CD8-positive, alpha-beta memory T cell (primary cell): ENCODE results near the gene SELENOK. TPM values are rescaled to one million over a fixed set of nuclear protein-coding genes. Genes with fewer than 3 reads are reported as not detected.

Experiments
- CTCF ChIA-PET: fragments of 350-600 bp; sonication (Branson Sonifier 250); formaldehyde crosslinking; loops from one replicate; lab custom pipeline; 2021; ENCODE audit warnings: antibody characterized with exemption; lab: Charles Lee
- POLR2A ChIA-PET: fragments of 350-600 bp; sonication (Branson Sonifier 250); formaldehyde crosslinking; loops from one replicate; lab custom pipeline; 2021; ENCODE audit warnings: antibody characterized with exemption; lab: Charles Lee
- DNase-seq, 5 donors: peaks; one replicate each; pipeline versions ENCODE4 v3.0.0 to v3.0.0-alpha.2; 2020 to 2022; ENCODE audit warnings: mixed read lengths in 1 of 5
- H3K27ac ChIP-seq: one replicate; pipeline ENCODE4 v1.7.0; 2013; ENCODE audit warnings: low read depth, mild to moderate bottlenecking, low read length, moderate library complexity
- H3K27me3 ChIP-seq: 2 replicates; pipeline ENCODE4 v1.7.0; 2013; ENCODE audit warnings: low read length, mild to moderate bottlenecking; ENCODE audit not compliant: insufficient read depth, poor library complexity, severe bottlenecking
- H3K36me3 ChIP-seq: 2 replicates; pipeline ENCODE4 v1.7.0; 2013; ENCODE audit warnings: mild to moderate bottlenecking, low read length, moderate library complexity; ENCODE audit not compliant: insufficient read depth
- H3K4me1 ChIP-seq: 2 replicates; pipeline ENCODE4 v1.7.0; 2013; ENCODE audit warnings: mild to moderate bottlenecking, low read length, moderate library complexity; ENCODE audit not compliant: insufficient read depth
- H3K4me3 ChIP-seq: 2 replicates; pipeline ENCODE4 v1.7.0; 2013; ENCODE audit warnings: mild to moderate bottlenecking, low read length
- H3K9me3 ChIP-seq: 2 replicates; pipeline ENCODE4 v1.7.0; 2013; ENCODE audit warnings: mild to moderate bottlenecking, low read length
- H3K27ac Mint-ChIP-seq, 8 donors: one replicate each; pipeline ENCODE4 v1.8.0; 2020 to 2021; ENCODE audit warnings: mixed read lengths in 8 of 8, mild to moderate bottlenecking in 6 of 8, inconsistent platforms in 3 of 8, moderate library complexity in 3 of 8
- H3K27me3 Mint-ChIP-seq, 2 donors: one replicate each; pipeline ENCODE4 v1.8.0; 2020 to 2021; ENCODE audit warnings: mixed read lengths in 2 of 2, mild to moderate bottlenecking in 1 of 2, moderate library complexity in 1 of 2
- H3K36me3 Mint-ChIP-seq, 3 donors: one replicate each; pipeline ENCODE4 v1.8.0; 2020 to 2021; ENCODE audit warnings: mixed read lengths in 3 of 3, inconsistent platforms in 1 of 3, mild to moderate bottlenecking in 1 of 3
- H3K4me1 Mint-ChIP-seq, 3 donors: one replicate each; pipeline ENCODE4 v1.8.0; 2020 to 2021; ENCODE audit warnings: mixed read lengths in 3 of 3, inconsistent platforms in 1 of 3, mild to moderate bottlenecking in 1 of 3
- H3K4me3 Mint-ChIP-seq, 7 donors: one replicate each; pipeline ENCODE4 v1.8.0; 2020 to 2021; ENCODE audit warnings: mixed read lengths in 7 of 7, mild to moderate bottlenecking in 6 of 7, moderate library complexity in 4 of 7, inconsistent platforms in 2 of 7
- H3K9me3 Mint-ChIP-seq, 5 donors: one replicate each; pipeline ENCODE4 v1.8.0; 2020 to 2022; ENCODE audit warnings: mixed read lengths in 5 of 5, mild to moderate bottlenecking in 3 of 5, moderate library complexity in 2 of 5, inconsistent platforms in 1 of 5
- polyA plus RNA-seq: library from polyadenylated mRNA; unstranded; fragments of 300-500 nt; fragmentation: Illumina TruSeq; gene quantifications from one replicate; pipeline ENCODE4 v1.2.3, GENCODE V29; 2021
- total RNA-seq, 2 experiments: library from RNA; stranded (reverse); gene quantifications; one replicate each; pipeline ENCODE4 v1.2.3, GENCODE V29; 2021

The SELENOK gene
- total and polyA plus RNA-seq, 3 experiments from 2014 or later = 50.5 to 157 (median 58.0) TPM

- H3K36me3 ChIP-seq = peaks cover 35% of the 10 kb centered on the region
Observed at GRCh38 chr3:53881691-53882593, 9.7 kb downstream of the SELENOK start, which contains the start of gene ACTR8. Gene ACTR8 (minus strand): TSS chr3:53882152. CDS start chr3:53882101, 51 bp downstream.

GRCh38 chr3:53880396-53881345 is 11.0 kb downstream of the SELENOK start:
- peaks cover 17 to 77% (median 24%) of the 10 kb centered on the region in 3 donors for H3K36me3 Mint-ChIP-seq
- peak overlapping the region; percentile 77 to 100 (median 97) for H3K27ac Mint-ChIP-seq
- H3K4me3 ChIP-seq = peak overlapping the region; percentile 76
- DNase-seq = no peak
- peaks cover 34 to 41% (median 34%) of the 10 kb centered on the region in 3 donors for H3K4me1 Mint-ChIP-seq
- POLR2A ChIA-PET = interaction anchor here (1.1 to 2.9 kb wide), 2 partner anchors 10 to 13 kb away, joined by 3 to 20 read pairs; partner anchors contain the start of gene SELENOK
- H3K9me3 Mint-ChIP-seq = no peaks in the 10 kb centered on the region
- H3K27ac ChIP-seq = peak overlapping the region; percentile 80
- H3K4me1 ChIP-seq = peaks cover 17% of the 10 kb centered on the region
- H3K27me3 ChIP-seq = no peaks in the 10 kb centered on the region
- peaks cover 40% of the 10 kb centered on the region for H3K36me3 ChIP-seq
- H3K9me3 ChIP-seq = no peaks in the 10 kb centered on the region
- CTCF ChIA-PET = interaction anchor here (0.8 kb wide), 1 partner anchor 11 kb away, joined by 4 read pairs; the partner anchor contains the start of gene SELENOK
- H3K4me3 Mint-ChIP-seq = peak overlapping the region; percentile 94 to 100 (median 98)
- H3K27me3 Mint-ChIP-seq = peaks cover 0 to 3% of the 10 kb centered on the region in 2 donors

More at GRCh38 chr3:53881691-53882593, 9.7 kb downstream of the SELENOK start, which contains the start of gene ACTR8:
- H3K4me1 ChIP-seq = peaks cover 20% of the 10 kb centered on the region
- DNase-seq = peak; percentile 82 to 90 (median 83)
- CTCF ChIA-PET = interaction anchor here (0.8 kb wide), 1 partner anchor 10 kb away, joined by 4 read pairs; the partner anchor contains the start of gene SELENOK
- H3K36me3 Mint-ChIP-seq = peaks cover 16 to 78% (median 17%) of the 10 kb centered on the region in 3 donors
- no peaks in the 10 kb centered on the region for H3K27me3 Mint-ChIP-seq
- POLR2A ChIA-PET = interaction anchor here (2.9 kb wide), 1 partner anchor 9 kb away, joined by 20 read pairs; the partner anchor contains the start of gene SELENOK
- H3K27me3 ChIP-seq = no peaks in the 10 kb centered on the region
- peak within 1 kb of the TSS; percentile 76 for H3K4me3 ChIP-seq
- H3K9me3 ChIP-seq = no peaks in the 10 kb centered on the region
- peaks cover 33 to 46% (median 40%) of the 10 kb centered on the region in 3 donors for H3K4me1 Mint-ChIP-seq
- H3K9me3 Mint-ChIP-seq = no peaks in the 10 kb centered on the region
- H3K27ac Mint-ChIP-seq = peak within 1 kb of the TSS; percentile 77 to 100 (median 98)
- H3K4me3 Mint-ChIP-seq = peak within 1 kb of the TSS; percentile 94 to 100 (median 98)
- peak within 1 kb of the TSS; percentile 80 for H3K27ac ChIP-seq

- Histone ChIP-seq H3K9me3 (no peaks in the 10 kb centered on the region), H3K4me1 (no peaks in the 10 kb centered on the region), H3K36me3 (peaks cover 31% of the 10 kb centered on the region), H3K27me3 (no peaks in the 10 kb centered on the region), H3K27ac (no peak overlapping the region), H3K4me3 (no peak overlapping the region)
- no peaks in the 10 kb centered on the region for H3K27me3 Mint-ChIP-seq
- H3K4me1 Mint-ChIP-seq = peaks cover 0 to 9% (median 5%) of the 10 kb centered on the region in 3 donors
- peaks cover 3 to 83% (median 26%) of the 10 kb centered on the region in 3 donors for H3K36me3 Mint-ChIP-seq
- POLR2A ChIA-PET = no interaction called here
- CTCF ChIA-PET = interaction anchor here (1.1 kb wide), 1 partner anchor 11 kb away, joined by 3 read pairs; no protein-coding TSS in a partner anchor
- no peak for DNase-seq
- H3K4me3 Mint-ChIP-seq = no peak overlapping the region
- no peak overlapping the region for H3K27ac Mint-ChIP-seq
- no peaks in the 10 kb centered on the region for H3K9me3 Mint-ChIP-seq
Observed at GRCh38 chr3:53865732-53866499, 25.7 kb downstream of the SELENOK start.

- H3K36me3 ChIP-seq = peaks cover 19% of the 10 kb centered on the region
- no peak overlapping the region for H3K4me3 ChIP-seq
- peak overlapping the region in 2 of 8 donors; percentile 33 to 81 for H3K27ac Mint-ChIP-seq
- no peak for DNase-seq
- CTCF ChIA-PET = interaction anchor here (1.4 kb wide), 1 partner anchor 13 kb away, joined by 3 read pairs; no protein-coding TSS in a partner anchor
- POLR2A ChIA-PET = no interaction called here
- H3K9me3 ChIP-seq = no peaks in the 10 kb centered on the region
- H3K4me3 Mint-ChIP-seq = no peak overlapping the region
- no peak overlapping the region for H3K27ac ChIP-seq
- no peaks in the 10 kb centered on the region for H3K4me1 ChIP-seq
- no peaks in the 10 kb centered on the region for H3K27me3 Mint-ChIP-seq
- peaks cover 0 to 70% (median 23%) of the 10 kb centered on the region in 3 donors for H3K36me3 Mint-ChIP-seq
- H3K27me3 ChIP-seq = no peaks in the 10 kb centered on the region
- H3K9me3 Mint-ChIP-seq = no peaks in the 10 kb centered on the region
- peaks cover 0 to 3% (median 0%) of the 10 kb centered on the region in 3 donors for H3K4me1 Mint-ChIP-seq
Observed at GRCh38 chr3:53863145-53863544, 28.5 kb downstream of the SELENOK start.

GRCh38 chr3:53862241-53862640 is 29.4 kb downstream of the SELENOK start:
- no peak overlapping the region for H3K4me3 Mint-ChIP-seq
- H3K27me3 Mint-ChIP-seq = no peaks in the 10 kb centered on the region
- no peaks in the 10 kb centered on the region for H3K4me1 Mint-ChIP-seq
- H3K9me3 Mint-ChIP-seq = no peaks in the 10 kb centered on the region
- no peak overlapping the region for H3K4me3 ChIP-seq
- no peaks in the 10 kb centered on the region for H3K27me3 ChIP-seq
- no peaks in the 10 kb centered on the region for H3K4me1 ChIP-seq
- no peak overlapping the region for H3K27ac ChIP-seq
- ChIA-PET CTCF (interaction anchor here (1.4 kb wide), 1 partner anchor 14 kb away, joined by 3 read pairs; no protein-coding TSS in a partner anchor), POLR2A (no interaction called here)
- peaks cover 0 to 61% (median 20%) of the 10 kb centered on the region in 3 donors for H3K36me3 Mint-ChIP-seq
- peaks cover 19% of the 10 kb centered on the region for H3K36me3 ChIP-seq
- no peak for DNase-seq
- peak overlapping the region in 1 of 8 donors; percentile 84 for H3K27ac Mint-ChIP-seq
- H3K9me3 ChIP-seq = no peaks in the 10 kb centered on the region

- Mint-ChIP-seq H3K4me3 (no peak overlapping the region), H3K36me3 (peaks cover 0 to 48% (median 18%) of the 10 kb centered on the region in 3 donors), H3K4me1 (no peaks in the 10 kb centered on the region), H3K27me3 (no peaks in the 10 kb centered on the region), H3K27ac (no peak overlapping the region), H3K9me3 (no peaks in the 10 kb centered on the region)
- H3K27me3 ChIP-seq = no peaks in the 10 kb centered on the region
- H3K4me1 ChIP-seq = no peaks in the 10 kb centered on the region
- H3K4me3 ChIP-seq = no peak overlapping the region
- peaks cover 9% of the 10 kb centered on the region for H3K36me3 ChIP-seq
- H3K9me3 ChIP-seq = no peaks in the 10 kb centered on the region
- no peak overlapping the region for H3K27ac ChIP-seq
- ChIA-PET POLR2A (no interaction called here), CTCF (no interaction called here)
- no peak for DNase-seq
Observed at GRCh38 chr3:53860196-53860595, 31.5 kb downstream of the SELENOK start.

- H3K27ac ChIP-seq = no peak overlapping the region
- Mint-ChIP-seq H3K27me3 (peaks cover 0 to 5% of the 10 kb centered on the region in 2 donors), H3K36me3 (peaks cover 0 to 39% (median 15%) of the 10 kb centered on the region in 3 donors), H3K4me3 (no peak overlapping the region), H3K27ac (peak overlapping the region in 1 of 8 donors; percentile 26), H3K9me3 (no peaks in the 10 kb centered on the region), H3K4me1 (no peaks in the 10 kb centered on the region)
- H3K4me3 ChIP-seq = no peak overlapping the region
- H3K9me3 ChIP-seq = no peaks in the 10 kb centered on the region
- H3K4me1 ChIP-seq = no peaks in the 10 kb centered on the region
- ChIA-PET CTCF (no interaction called here), POLR2A (no interaction called here)
- H3K36me3 ChIP-seq = no peaks in the 10 kb centered on the region
- no peaks in the 10 kb centered on the region for H3K27me3 ChIP-seq
- DNase-seq = no peak
Observed at GRCh38 chr3:53859178-53859577, 32.5 kb downstream of the SELENOK start.
